ENCODE measurements around the gene ARF3.

ARF3 gene

GRCh38 chr12:48967991-48968390 is 10.7 kb upstream of the ARF3 start:
- no peak for TF ChIP-seq CTCF (IDR thresholded peaks at IDR 0.05; ENCODE audit: low read depth, low read length)
- Histone ChIP-seq H3K27me3 (peaks cover 39% of the 10 kb centered on the region), H3K4me3 (ENCODE audit: low read depth, low read length) (no peak overlapping the region), H3K36me3 (no peaks in the 10 kb centered on the region), H3K9me3 (no peaks in the 10 kb centered on the region), H3K4me1 (no peaks in the 10 kb centered on the region)
- DNase-seq = no peak

- DNase-seq = no peak
- no peaks in the 10 kb centered on the region for H3K36me3 ChIP-seq
- peaks cover 23% of the 10 kb centered on the region for H3K27me3 ChIP-seq
- no peak overlapping the region for H3K4me3 ChIP-seq (ENCODE audit: low read depth, low read length)
- H3K9me3 ChIP-seq = no peaks in the 10 kb centered on the region
- TF ChIP-seq CTCF (IDR thresholded peaks at IDR 0.05; ENCODE audit: low read depth, low read length) = no peak
- H3K4me1 ChIP-seq = no peaks in the 10 kb centered on the region
Measured at GRCh38 chr12:48966177-48966895, 9.0 kb upstream of the ARF3 start.

- TF ChIP-seq CTCF (IDR thresholded peaks at IDR 0.05; ENCODE audit: low read depth, low read length) = peak; percentile 47
- Histone ChIP-seq H3K9me3 (no peaks in the 10 kb centered on the region), H3K27me3 (peaks cover 19% of the 10 kb centered on the region), H3K4me3 (ENCODE audit: low read depth, low read length) (no peak overlapping the region), H3K4me1 (no peaks in the 10 kb centered on the region), H3K36me3 (no peaks in the 10 kb centered on the region)
- no peak for DNase-seq
Measured at GRCh38 chr12:48965298-48965838, 8.1 kb upstream of the ARF3 start.

GRCh38 chr12:48961801-48962200 is 4.5 kb upstream of the ARF3 start:
- Histone ChIP-seq H3K36me3 (no peaks in the 10 kb centered on the region), H3K4me3 (ENCODE audit: low read depth, low read length) (no peak overlapping the region), H3K9me3 (no peaks in the 10 kb centered on the region), H3K4me1 (no peaks in the 10 kb centered on the region; the same call in 1 of the 2 replicates), H3K27me3 (peaks cover 5% of the 10 kb centered on the region; the same call in 1 of the 2 replicates)
- no peak for DNase-seq
- no peak for TF ChIP-seq CTCF (IDR thresholded peaks at IDR 0.05; ENCODE audit: low read depth, low read length)

- no peak for TF ChIP-seq CTCF (IDR thresholded peaks at IDR 0.05; ENCODE audit: low read depth, low read length)
- Histone ChIP-seq H3K27me3 (peaks cover 5% of the 10 kb centered on the region; the same call in 1 of the 2 replicates), H3K4me3 (ENCODE audit: low read depth, low read length) (no peak overlapping the region), H3K4me1 (no peaks in the 10 kb centered on the region; the same call in 1 of the 2 replicates), H3K36me3 (no peaks in the 10 kb centered on the region), H3K9me3 (no peaks in the 10 kb centered on the region)
- no peak for DNase-seq
Measured at GRCh38 chr12:48961331-48961730, 4.0 kb upstream of the ARF3 start.

GRCh38 chr12:48960834-48961233 is 3.5 kb upstream of the ARF3 start:
- no peaks in the 10 kb centered on the region; the same call in 1 of the 2 replicates for H3K4me1 ChIP-seq
- DNase-seq = no peak
- TF ChIP-seq CTCF (IDR thresholded peaks at IDR 0.05; ENCODE audit: low read depth, low read length) = no peak
- no peaks in the 10 kb centered on the region for H3K9me3 ChIP-seq
- H3K27me3 ChIP-seq = peaks cover 5% of the 10 kb centered on the region; the same call in 1 of the 2 replicates
- H3K4me3 ChIP-seq (ENCODE audit: low read depth, low read length) = no peak overlapping the region
- no peaks in the 10 kb centered on the region for H3K36me3 ChIP-seq

Data from BE2C (cell line).